Peyer's patch (tissue), 4 donors: ENCODE data around the gene SCUBE3.

Experiments
- CTCF ChIP-seq, 6 experiments: fragments of 450-650 bp in 4 of 6; fragments of 200-600 bp in 2 of 6; sonication (generic) in 1 of 6; IDR thresholded peaks; one replicate each; pipeline ENCODE4 v1.5.1; 2017 to 2019; ENCODE audit warnings: antibody characterized with exemption in 6 of 6, mild to moderate bottlenecking in 3 of 6, moderate library complexity in 1 of 6
- POLR2A ChIP-seq, 2 donors: fragments of 450-650 bp; IDR thresholded peaks; one replicate each; pipeline ENCODE4 v1.5.1; 2017; ENCODE audit warnings: antibody characterized with exemption in 2 of 2, mild to moderate bottlenecking in 2 of 2, moderate library complexity in 2 of 2

DNA sequence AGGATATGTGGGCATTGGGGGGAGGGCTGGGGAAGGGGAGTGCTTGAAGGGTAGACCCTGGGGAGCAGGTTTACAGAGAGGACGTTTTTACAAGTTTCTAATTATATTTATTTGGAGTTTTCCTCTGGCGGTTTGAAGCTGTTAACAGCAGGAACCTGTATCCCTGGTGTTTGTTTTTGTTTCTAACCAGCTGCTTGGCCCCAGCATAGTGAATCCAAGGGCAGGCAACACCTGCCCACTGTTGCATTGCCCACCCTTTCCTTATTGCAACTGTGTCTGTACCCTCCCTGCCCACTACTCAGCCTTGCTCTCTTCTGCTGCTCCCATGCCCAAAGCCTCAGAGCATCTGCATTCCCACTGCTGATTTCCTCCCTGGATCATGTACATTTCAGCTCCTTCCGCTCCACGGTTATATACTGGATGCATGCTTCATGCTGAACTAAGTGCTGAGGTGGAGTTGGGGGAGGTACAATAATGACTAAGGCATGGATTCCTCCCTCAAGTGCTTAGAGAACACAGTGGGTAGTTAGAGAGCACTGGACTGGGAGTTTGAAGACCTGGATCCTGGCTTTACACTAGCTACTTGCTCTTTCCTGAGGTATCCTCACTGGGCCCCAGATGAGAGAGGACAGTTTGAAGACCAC is 6.0 kb downstream of the SCUBE3 start:
- TF ChIP-seq CTCF (IDR thresholded peaks at IDR 0.05) = no peak
- no peak for TF ChIP-seq POLR2A (IDR thresholded peaks at IDR 0.05)
